ENCODE results near the gene MYO3A.

DNA sequence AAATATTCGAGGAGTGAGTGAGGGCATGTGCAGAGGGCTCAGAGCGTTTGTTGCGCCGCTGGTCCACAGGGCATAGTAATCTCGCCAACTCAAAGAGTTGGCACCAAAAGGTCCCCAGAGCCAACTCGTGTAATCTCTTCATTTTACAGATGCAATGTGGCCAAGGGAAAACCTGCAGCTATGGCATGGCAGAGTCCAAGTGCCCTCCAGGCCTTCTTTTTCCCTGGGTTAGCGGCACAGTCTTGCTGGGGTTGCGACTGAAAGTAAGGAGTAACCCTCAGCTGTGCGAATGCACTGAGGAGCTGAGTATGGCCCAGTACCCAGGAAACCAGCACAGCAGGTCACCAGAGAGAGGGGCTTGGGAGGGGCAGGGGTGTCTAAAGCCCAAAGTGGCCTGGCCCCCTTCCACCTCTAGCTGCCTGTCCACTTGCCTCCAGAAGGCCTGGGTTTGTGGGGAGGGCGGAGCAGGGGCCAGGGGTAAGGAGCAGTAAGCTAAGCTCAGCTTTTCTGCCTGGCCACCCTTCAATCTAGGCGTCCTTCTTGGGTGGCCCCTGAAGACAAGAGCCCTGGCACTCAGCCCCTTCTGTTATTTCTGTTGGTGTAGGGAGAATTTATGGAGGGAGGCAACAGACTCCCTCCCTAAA is 279.2 kb downstream of the MYO3A start:
- TF ChIP-seq POLR2A (IDR thresholded peaks at IDR 0.05), result no peak
- TF ChIP-seq, protein P1, sequence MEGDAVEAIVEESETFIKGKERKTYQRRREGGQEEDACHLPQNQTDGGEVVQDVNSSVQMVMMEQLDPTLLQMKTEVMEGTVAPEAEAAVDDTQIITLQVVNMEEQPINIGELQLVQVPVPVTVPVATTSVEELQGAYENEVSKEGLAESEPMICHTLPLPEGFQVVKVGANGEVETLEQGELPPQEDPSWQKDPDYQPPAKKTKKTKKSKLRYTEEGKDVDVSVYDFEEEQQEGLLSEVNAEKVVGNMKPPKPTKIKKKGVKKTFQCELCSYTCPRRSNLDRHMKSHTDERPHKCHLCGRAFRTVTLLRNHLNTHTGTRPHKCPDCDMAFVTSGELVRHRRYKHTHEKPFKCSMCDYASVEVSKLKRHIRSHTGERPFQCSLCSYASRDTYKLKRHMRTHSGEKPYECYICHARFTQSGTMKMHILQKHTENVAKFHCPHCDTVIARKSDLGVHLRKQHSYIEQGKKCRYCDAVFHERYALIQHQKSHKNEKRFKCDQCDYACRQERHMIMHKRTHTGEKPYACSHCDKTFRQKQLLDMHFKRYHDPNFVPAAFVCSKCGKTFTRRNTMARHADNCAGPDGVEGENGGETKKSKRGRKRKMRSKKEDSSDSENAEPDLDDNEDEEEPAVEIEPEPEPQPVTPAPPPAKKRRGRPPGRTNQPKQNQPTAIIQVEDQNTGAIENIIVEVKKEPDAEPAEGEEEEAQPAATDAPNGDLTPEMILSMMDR (IDR thresholded peaks at IDR 0.05), result no peak
- TF ChIP-seq POLR2AphosphoS5 (IDR thresholded peaks at IDR 0.05), result no peak

All from breast epithelium (tissue), 3 donors.